OCI-LY1 (cell line): Measurements from ENCODE around the gene BPIFB2.

Experiments used
- H2AFZ ChIP-seq: fragments of 200-600 bp; sonication (generic), shearing (Covaris generic); 2 replicates; pipeline ENCODE4 v1.6.0; 2014; ENCODE audit warnings: antibody characterized with exemption, mild to moderate bottlenecking, low read length
- H3F3A ChIP-seq: fragments of 200-600 bp; sonication (generic), shearing (Covaris generic); 2 replicates; pipeline ENCODE4 v1.6.0; 2014; ENCODE audit warnings: mild to moderate bottlenecking, antibody characterized with exemption, low read length, moderate library complexity; ENCODE audit not compliant: insufficient read depth
- H3K27ac ChIP-seq: fragments of 200-600 bp; sonication (generic); 2 replicates; pipeline ENCODE4 v1.5.1; 2014; ENCODE audit warnings: low read length, mixed run types, mild to moderate bottlenecking, low read depth; ENCODE audit not compliant: poor library complexity, severe bottlenecking
- H3K27me3 ChIP-seq: fragments of 200-600 bp; sonication (generic); 2 replicates; pipeline ENCODE4 v1.6.0; 2014; ENCODE audit warnings: antibody characterized with exemption, mild to moderate bottlenecking, low read length, moderate library complexity; ENCODE audit not compliant: insufficient read depth
- H3K36me3 ChIP-seq: fragments of 200-600 bp; sonication (generic); 2 replicates; pipeline ENCODE4 v1.6.1; 2014; ENCODE audit warnings: mild to moderate bottlenecking, antibody characterized with exemption, low read length, moderate library complexity, mixed read lengths; ENCODE audit not compliant: insufficient read depth
- H3K4me1 ChIP-seq: fragments of 200-600 bp; sonication (generic); 2 replicates; pipeline ENCODE4 v1.5.1; 2014; ENCODE audit warnings: mild to moderate bottlenecking, low read length, moderate library complexity; ENCODE audit not compliant: insufficient read depth, severe bottlenecking
- H3K4me2 ChIP-seq: fragments of 200-600 bp; sonication (generic), shearing (Covaris generic); 2 replicates; pipeline ENCODE4 v1.6.1; 2014; ENCODE audit warnings: low read length
- H3K4me3 ChIP-seq: fragments of 200-600 bp; sonication (generic); 2 replicates; pipeline ENCODE4 v1.5.1; 2014; ENCODE audit warnings: low read length, low read depth, mild to moderate bottlenecking, mixed read lengths; ENCODE audit not compliant: poor library complexity, severe bottlenecking
- H3K79me2 ChIP-seq: fragments of 200-600 bp; shearing (Covaris generic); 2 replicates; pipeline ENCODE4 v1.6.1; 2016; ENCODE audit warnings: mixed run types, low read length, mixed read lengths; ENCODE audit not compliant: insufficient read depth
- H3K9ac ChIP-seq: fragments of 200-600 bp; sonication (generic), shearing (Covaris generic); 2 replicates; pipeline ENCODE4 v1.6.1; 2014; ENCODE audit warnings: mild to moderate bottlenecking, low read length, mixed read lengths
- H3K9me2 ChIP-seq: fragments of 200-600 bp; sonication (generic), shearing (Covaris generic); 2 replicates; pipeline ENCODE4 v1.6.1; 2014; ENCODE audit warnings: low read depth, mild to moderate bottlenecking, low read length, mixed read lengths
- H3K9me3 ChIP-seq: fragments of 200-600 bp; shearing (Covaris generic); 2 replicates; pipeline ENCODE4 v1.6.1; 2014; ENCODE audit warnings: low read length, mixed read lengths
- H4K20me1 ChIP-seq: fragments of 200-600 bp; sonication (generic), shearing (Covaris generic); 2 replicates; pipeline ENCODE4 v1.6.0; 2016; ENCODE audit warnings: mild to moderate bottlenecking, low read length; ENCODE audit not compliant: insufficient read depth
- CTCF ChIP-seq: fragments of 200-600 bp; sonication (generic), shearing (Covaris generic); IDR thresholded peaks from 2 replicates; pipeline ENCODE4 v1.5.1; 2017; ENCODE audit warnings: mild to moderate bottlenecking, antibody characterized with exemption, low read length, moderate library complexity, mixed read lengths
- EZH2 ChIP-seq: fragments of 200-600 bp; sonication (generic), shearing (Covaris generic); IDR thresholded peaks from 2 replicates; pipeline ENCODE4 v1.8.0; 2017; ENCODE audit warnings: borderline replicate concordance, mixed run types, mild to moderate bottlenecking, antibody characterized with exemption, low read length, moderate library complexity, mixed read lengths

Gene BPIFB2

DNA sequence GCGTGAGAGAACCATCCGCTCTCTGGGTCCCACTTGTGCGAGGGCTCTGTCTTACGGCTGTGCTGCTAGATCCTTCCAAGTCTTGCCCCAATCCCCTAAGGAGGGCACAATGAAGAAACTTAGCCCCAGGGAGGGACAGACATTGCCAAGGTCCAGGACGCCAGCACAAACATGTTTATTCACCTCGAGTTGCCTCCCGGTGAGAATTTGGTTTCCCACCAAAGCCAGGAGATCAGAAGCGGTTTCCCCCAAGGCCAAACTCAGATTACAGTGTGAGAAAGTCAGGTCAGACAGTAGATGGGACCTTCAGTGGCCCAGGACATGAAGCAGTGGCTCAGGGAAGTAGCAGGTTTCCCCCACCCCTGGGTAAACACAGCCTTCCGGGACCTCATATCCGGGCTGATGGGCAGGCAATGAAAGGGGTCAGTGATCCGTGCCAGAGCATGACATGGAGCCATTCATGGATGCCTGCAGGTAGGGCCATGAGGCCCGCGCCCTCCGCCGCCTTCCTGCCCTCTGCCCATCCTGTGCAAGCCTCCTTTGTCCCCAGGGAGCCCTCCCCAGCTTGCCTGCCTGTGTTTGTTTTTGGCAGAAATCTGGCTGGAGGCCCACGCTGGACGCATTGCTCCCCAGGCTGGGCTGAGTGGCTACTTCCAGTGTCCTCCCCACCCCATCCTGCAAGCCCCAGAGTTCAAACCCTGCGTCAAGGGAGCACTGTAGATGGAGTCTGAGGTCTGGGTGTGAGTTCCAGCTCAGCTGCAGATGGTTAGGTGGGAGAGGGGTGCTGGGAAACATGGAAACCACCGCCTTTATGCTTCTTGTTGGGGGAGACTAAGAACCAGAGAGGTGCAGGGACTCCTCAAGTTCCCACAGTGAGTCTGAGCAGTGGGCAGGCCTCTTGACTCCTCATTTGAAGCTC is 2.0 kb downstream of the BPIFB2 start:
- Histone ChIP-seq H3K27ac (no peak overlapping the region), H3K9me3 (no peaks in the 10 kb centered on the region), H3F3A (no peaks in the 10 kb centered on the region), H3K27me3 (peaks cover under 1% of the 10 kb centered on the region; the same call in 1 of the 2 replicates), H4K20me1 (no peaks in the 10 kb centered on the region), H2AFZ (no peak overlapping the region), H3K9ac (no peak overlapping the region), H3K4me1 (no peaks in the 10 kb centered on the region), H3K36me3 (no peaks in the 10 kb centered on the region), H3K79me2 (no peaks in the 10 kb centered on the region), H3K9me2 (no peaks in the 10 kb centered on the region), H3K4me3 (no peak overlapping the region), H3K4me2 (no peak overlapping the region)
- no peak for TF ChIP-seq EZH2
- no peak for TF ChIP-seq CTCF

DNA sequence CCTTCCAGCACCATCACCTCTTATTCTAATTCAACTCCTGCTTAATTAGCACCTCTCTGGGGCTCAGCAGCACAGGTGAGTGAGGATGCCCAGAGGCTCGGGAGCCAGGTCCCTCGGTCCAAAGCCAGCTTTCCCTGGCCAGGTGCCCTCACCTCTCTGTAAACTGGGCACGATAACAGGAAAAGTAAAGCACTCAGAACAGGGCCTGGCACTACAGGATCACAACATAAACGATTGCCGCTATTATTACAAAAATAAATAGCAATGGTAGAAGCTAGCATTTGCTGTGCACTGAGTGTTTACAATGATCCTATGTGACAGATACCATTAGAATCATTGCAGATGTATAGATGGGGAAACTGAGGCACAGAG is 2.6 kb downstream of the BPIFB2 start:
- no peaks in the 10 kb centered on the region for H3F3A ChIP-seq
- H2AFZ ChIP-seq: no peak overlapping the region
- H3K4me3 ChIP-seq: no peak overlapping the region
- no peaks in the 10 kb centered on the region for H3K4me1 ChIP-seq
- H3K79me2 ChIP-seq: no peaks in the 10 kb centered on the region
- no peak overlapping the region for H3K9ac ChIP-seq
- H4K20me1 ChIP-seq: no peaks in the 10 kb centered on the region
- H3K9me2 ChIP-seq: no peaks in the 10 kb centered on the region
- no peak overlapping the region for H3K4me2 ChIP-seq
- TF ChIP-seq CTCF (no peak), EZH2 (no peak)
- peaks cover 3% of the 10 kb centered on the region; the same call in 1 of the 2 replicates for H3K27me3 ChIP-seq
- no peak overlapping the region for H3K27ac ChIP-seq
- H3K9me3 ChIP-seq: no peaks in the 10 kb centered on the region
- H3K36me3 ChIP-seq: no peaks in the 10 kb centered on the region

- Histone ChIP-seq H3K4me3 (no peak overlapping the region), H3K27ac (no peak overlapping the region), H3K36me3 (no peaks in the 10 kb centered on the region), H3K4me1 (no peaks in the 10 kb centered on the region), H3F3A (no peaks in the 10 kb centered on the region), H3K9me2 (no peaks in the 10 kb centered on the region), H3K9ac (no peak overlapping the region), H3K79me2 (no peaks in the 10 kb centered on the region), H2AFZ (no peak overlapping the region), H3K9me3 (no peaks in the 10 kb centered on the region), H3K4me2 (no peak overlapping the region), H3K27me3 (peaks cover 3% of the 10 kb centered on the region; the same call in 1 of the 2 replicates), H4K20me1 (no peaks in the 10 kb centered on the region)
- TF ChIP-seq EZH2: no peak
- TF ChIP-seq CTCF: no peak
These were observed 3.4 kb downstream of the BPIFB2 start for GRCh38 chr20:33010674-33011449.
